Esophagus muscularis mucosa (tissue), 4 donors: ENCODE data around the gene RPUSD1. TPM values are rescaled to one million over a fixed set of nuclear protein-coding genes. Genes with fewer than 3 reads are reported as not detected.

ENCODE experiments used
- DNase-seq: peaks from one replicate; pipeline ENCODE4 v3.0.0-alpha.2; 2017; ENCODE audit errors: extremely low spot score
- H3K27ac ChIP-seq, 4 donors: fragments of 200-600 bp; sonication (generic); replicated peaks in 1 of 4; 1 replicate in 3 of 4; 2 replicates in 1 of 4; pipeline ENCODE4 v1.5.1; 2016 to 2019; ENCODE audit warnings: mild to moderate bottlenecking in 1 of 4
- H3K27me3 ChIP-seq, 4 donors: fragments of 200-600 bp; sonication (generic); one replicate each; pipeline versions ENCODE4 v1.5.1 to v1.6.0; 2016 to 2019
- H3K36me3 ChIP-seq, 4 donors: fragments of 200-600 bp; sonication (generic); one replicate each; pipeline ENCODE4 v1.5.1; 2016 to 2019
- H3K4me1 ChIP-seq, 4 donors: fragments of 200-600 bp; sonication (generic); one replicate each; pipeline ENCODE4 v1.5.1; 2016 to 2019
- H3K4me3 ChIP-seq, 4 donors: fragments of 200-600 bp; sonication (generic); 1 replicate in 2 of 4; 2 replicates in 2 of 4; pipeline ENCODE4 v1.5.1; 2016 to 2019; ENCODE audit warnings: mild to moderate bottlenecking in 4 of 4, moderate library complexity in 1 of 4
- H3K9me3 ChIP-seq, 4 donors: fragments of 200-600 bp; sonication (generic); 1 replicate in 3 of 4; 2 replicates in 1 of 4; pipeline ENCODE4 v1.5.1; 2016 to 2019
- CTCF ChIP-seq, 3 experiments: fragments of 200-600 bp in 2 of 3; fragments of 450-650 bp in 1 of 3; sonication (generic) in 2 of 3; IDR thresholded peaks; one replicate each; pipeline ENCODE4 v1.5.1; 2017 to 2019; ENCODE audit warnings: antibody characterized with exemption in 3 of 3, mild to moderate bottlenecking in 2 of 3, moderate library complexity in 1 of 3
- EP300 ChIP-seq: sonication (generic); formaldehyde crosslinking; IDR thresholded peaks from one replicate; pipeline ENCODE4 v1.6.1; 2017; ENCODE audit warnings: antibody characterized with exemption
- POLR2A ChIP-seq: fragments of 450-650 bp; IDR thresholded peaks from one replicate; pipeline ENCODE4 v1.6.1; 2017; ENCODE audit warnings: antibody characterized with exemption, moderate library complexity, mild to moderate bottlenecking, low read depth
- POLR2AphosphoS5 ChIP-seq, 2 donors: sonication (generic); formaldehyde crosslinking; IDR thresholded peaks; one replicate each; pipeline ENCODE4 v1.6.1; 2017; ENCODE audit warnings: antibody characterized with exemption in 2 of 2
- WGBS: methylation state at CpG from one replicate; pipeline ENCODE4 v1.1.5; 2018; 5-methylcytosine and 5-hydroxymethylcytosine counted together
- intact Hi-C: fragments of 100-400 bp; cut with DNase I; formaldehyde crosslinking; loops from one replicate; pipeline ENCODE4 v1.15.1; 2023
- total RNA-seq, 4 donors: library from RNA; depleted of rRNA; stranded (reverse); fragments of >200 nt; gene quantifications; one replicate each; pipeline versions ENCODE4 v1.1.0 to v1.2.1, GENCODE V29; 2016

RPUSD1 gene
- total RNA-seq, 4 donors from 2014 or later: 10.4 to 29.1 (median 20.4) TPM

- intact Hi-C loops: no loop called here
- Histone ChIP-seq H3K4me1 (peaks cover 9 to 30% (median 20%) of the 10 kb centered on the region in 4 donors), H3K4me3 (no peak overlapping the region), H3K27ac (no peak overlapping the region), H3K9me3 (no peaks in the 10 kb centered on the region), H3K27me3 (peaks cover 0 to 63% (median 13%) of the 10 kb centered on the region in 4 donors), H3K36me3 (peaks cover 0 to 17% (median 13%) of the 10 kb centered on the region in 4 donors)
- WGBS: 80% methylated on average over 1 of the region's 6 CpGs
- no peak for TF ChIP-seq POLR2AphosphoS5 (IDR thresholded peaks at IDR 0.05)
- DNase-seq: no peak
Observed at GRCh38 chr16:782258-782657, 5.9 kb downstream of the RPUSD1 start.

DNA sequence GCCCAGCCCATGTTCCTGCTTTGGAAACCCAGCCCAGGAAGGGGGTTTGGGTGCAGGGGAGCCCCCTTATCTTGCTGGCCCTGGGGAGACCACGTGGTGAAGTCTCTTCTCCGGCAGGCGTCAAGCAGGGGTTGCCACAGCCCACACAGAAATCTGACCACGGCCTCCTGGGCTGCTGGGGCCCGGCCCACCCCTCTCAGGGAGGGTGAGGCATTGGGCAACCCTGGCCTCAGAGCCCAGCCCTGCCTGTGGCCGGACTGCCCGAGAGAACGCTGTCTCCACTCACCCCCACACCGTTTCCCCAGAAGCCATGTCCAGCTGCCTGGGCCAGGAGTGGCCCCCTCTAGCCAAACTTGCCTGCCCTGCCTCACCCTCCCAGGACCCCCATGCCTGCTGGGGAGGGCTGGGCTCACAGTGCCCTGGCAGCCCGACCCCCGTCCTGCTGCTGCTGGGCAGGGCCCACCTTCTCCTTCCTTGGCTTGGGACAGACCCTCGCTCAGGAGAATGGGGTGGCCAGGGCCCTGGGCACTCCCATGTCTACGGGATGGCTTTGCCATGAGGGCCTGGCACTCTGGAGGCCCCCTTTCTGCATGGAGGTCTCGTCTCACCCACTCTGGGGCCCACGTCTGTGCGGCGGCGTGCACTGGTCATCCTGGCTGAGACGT is 6.7 kb downstream of the RPUSD1 start:
- 70% methylated on average over 2 of the region's 19 CpGs for WGBS
- no peak for DNase-seq
- Histone ChIP-seq H3K4me3 (no peak overlapping the region), H3K27me3 (peaks cover 0 to 71% (median 13%) of the 10 kb centered on the region in 4 donors), H3K36me3 (peaks cover 0 to 9% (median 8%) of the 10 kb centered on the region in 4 donors), H3K9me3 (no peaks in the 10 kb centered on the region), H3K4me1 (peaks cover 3 to 22% (median 13%) of the 10 kb centered on the region in 4 donors), H3K27ac (no peak overlapping the region)
- intact Hi-C loops: no loop called here
- TF ChIP-seq EP300 (no peak), POLR2A (no peak), POLR2AphosphoS5 (IDR thresholded peaks at IDR 0.05) (no peak), CTCF (IDR thresholded peaks at IDR 0.05) (no peak)

- TF ChIP-seq POLR2A: no peak
- no peak for TF ChIP-seq POLR2AphosphoS5 (IDR thresholded peaks at IDR 0.05)
- TF ChIP-seq EP300: no peak
- TF ChIP-seq CTCF (IDR thresholded peaks at IDR 0.05): no peak
- WGBS: 87% methylated on average over 13 of the region's 16 CpGs
Observed at GRCh38 chr16:780296-780695, 7.9 kb downstream of the RPUSD1 start.

GRCh38 chr16:779561-779960 is 8.6 kb downstream of the RPUSD1 start:
- no peak for DNase-seq
- no peaks in the 10 kb centered on the region for H3K36me3 ChIP-seq
- no peak for TF ChIP-seq POLR2A
- TF ChIP-seq CTCF (IDR thresholded peaks at IDR 0.05): no peak
- no peak for TF ChIP-seq EP300
- no peak for TF ChIP-seq POLR2AphosphoS5 (IDR thresholded peaks at IDR 0.05)
- H3K9me3 ChIP-seq: no peaks in the 10 kb centered on the region
- H3K4me1 ChIP-seq: peaks cover 0 to 13% (median 8%) of the 10 kb centered on the region in 4 donors
- H3K27ac ChIP-seq: no peak overlapping the region
- intact Hi-C loops: no loop called here
- H3K4me3 ChIP-seq: no peak overlapping the region
- 70% methylated on average over 10 of the region's 13 CpGs for WGBS
- peaks cover 0 to 90% (median 13%) of the 10 kb centered on the region in 4 donors for H3K27me3 ChIP-seq

More at GRCh38 chr16:780296-780695, 7.9 kb downstream of the RPUSD1 start:
- Histone ChIP-seq H3K9me3 (no peaks in the 10 kb centered on the region), H3K27ac (no peak overlapping the region), H3K27me3 (peaks cover 0 to 82% (median 13%) of the 10 kb centered on the region in 4 donors), H3K36me3 (no peaks in the 10 kb centered on the region), H3K4me3 (no peak overlapping the region), H3K4me1 (peaks cover 0 to 14% (median 9%) of the 10 kb centered on the region in 4 donors)
- no peak for DNase-seq
- intact Hi-C loops: no loop called here

- intact Hi-C loops: no loop called here
- Histone ChIP-seq H3K27ac (no peak overlapping the region), H3K36me3 (no peaks in the 10 kb centered on the region), H3K4me3 (no peak overlapping the region), H3K9me3 (no peaks in the 10 kb centered on the region), H3K27me3 (peaks cover 0 to 95% (median 13%) of the 10 kb centered on the region in 4 donors), H3K4me1 (peaks cover 0 to 11% (median 8%) of the 10 kb centered on the region in 4 donors)
- TF ChIP-seq CTCF (IDR thresholded peaks at IDR 0.05): no peak
- no peak for TF ChIP-seq EP300
- no peak for TF ChIP-seq POLR2AphosphoS5 (IDR thresholded peaks at IDR 0.05)
- 86% methylated on average over 6 of the region's 6 CpGs for WGBS
- no peak for DNase-seq
Observed at GRCh38 chr16:778909-779527, 9.2 kb downstream of the RPUSD1 start.
